Endothelial cell of umbilical vein (primary cell): Measurements from ENCODE around the gene KREMEN1. TPM values are rescaled to one million over a fixed set of nuclear protein-coding genes. Genes with fewer than 3 reads are reported as not detected.

Source experiments
- BruUV-seq: library from RNA; stranded (reverse); fragments of 400-500 nt; replicated peaks from 2 replicates; lab custom pipeline; 2021; lab: Mats Ljungman, UMichigan
- CTCF ChIA-PET: fragments of 300-600, 350-600 bp; sonication (Branson Sonifier 250); formaldehyde crosslinking; loops from one replicate; lab custom pipeline; 2021; ENCODE audit warnings: antibody characterized with exemption, inconsistent platforms; lab: Charles Lee
- POLR2A ChIA-PET: fragments of 300-600, 350-600 bp; sonication (Branson Sonifier 250); formaldehyde crosslinking; loops from one replicate; lab custom pipeline; 2021; ENCODE audit warnings: antibody characterized with exemption, inconsistent platforms; lab: Charles Lee
- DNase-seq: peaks from one replicate; pipeline ENCODE4 v3.0.0-alpha.2; 2011; ENCODE audit warnings: low read depth, low spot score
- FAIRE-seq: peaks from 2 replicates; lab custom pipeline; 2011; peaks lifted over from hg19 to GRCh38; lab: Jason Lieb, UNC
- H2AFZ ChIP-seq: 2 replicates; pipeline ENCODE4 v1.6.0; 2012; ENCODE audit warnings: low read depth, low read length, control low read depth, inconsistent platforms
- H3K27ac ChIP-seq: 2 replicates; pipeline ENCODE4 v1.5.1; 2011; ENCODE audit warnings: low read depth, mild to moderate bottlenecking, control low read depth, low read length, moderate library complexity; ENCODE audit not compliant: insufficient read depth
- H3K27me3 ChIP-seq, 2 experiments: 2 replicates each; pipeline versions ENCODE4 v1.6.0 to v1.6.1; 2011; ENCODE audit warnings: low read length in 2 of 2, mixed read lengths in 1 of 2; ENCODE audit not compliant: control insufficient read depth in 2 of 2, insufficient read depth in 2 of 2
- H3K36me3 ChIP-seq, 2 experiments: 2 replicates in 1 of 2; 3 replicates in 1 of 2; pipeline ENCODE4 v1.5.1; 2011; ENCODE audit warnings: low read length in 2 of 2, mild to moderate bottlenecking in 1 of 2, moderate library complexity in 1 of 2; ENCODE audit not compliant: control insufficient read depth in 2 of 2, insufficient read depth in 2 of 2; ENCODE audit errors: extremely low read depth in 1 of 2
- H3K4me1 ChIP-seq: 3 replicates; pipeline ENCODE4 v1.5.1; 2011; ENCODE audit warnings: mild to moderate bottlenecking, low read length; ENCODE audit not compliant: control insufficient read depth, insufficient read depth; ENCODE audit errors: extremely low read depth
- H3K4me2 ChIP-seq: 2 replicates; pipeline ENCODE4 v1.6.1; 2011; ENCODE audit warnings: low read length, control low read depth, mixed read lengths; ENCODE audit not compliant: insufficient read depth
- H3K4me3 ChIP-seq, 3 experiments: fragments of 200-600 bp in 1 of 3; sonication (generic), shearing (Covaris generic) in 1 of 3; replicated peaks in 1 of 3; 2 replicates each; pipeline ENCODE4 v1.5.1; 2011 to 2016; ENCODE audit warnings: control low read depth in 3 of 3, low read length in 3 of 3, mild to moderate bottlenecking in 2 of 3, inconsistent platforms in 1 of 3, low read depth in 1 of 3, moderate library complexity in 1 of 3; ENCODE audit not compliant: insufficient read depth in 1 of 3
- H3K79me2 ChIP-seq: 2 replicates; pipeline ENCODE4 v1.6.0; 2012; ENCODE audit warnings: low read length, inconsistent platforms; ENCODE audit not compliant: control insufficient read depth, insufficient read depth
- H3K9ac ChIP-seq: replicated peaks from 2 replicates; pipeline ENCODE3; 2011; ENCODE audit warnings: low read length, control low read depth; ENCODE audit not compliant: insufficient read depth; ENCODE audit errors: extremely low read depth
- H3K9me1 ChIP-seq: replicated peaks from 3 replicates; pipeline ENCODE4 v1.6.0; 2011; ENCODE audit warnings: mild to moderate bottlenecking, low read length; ENCODE audit not compliant: control insufficient read depth, insufficient read depth; ENCODE audit errors: extremely low read depth
- H3K9me3 ChIP-seq: replicated peaks from 2 replicates; pipeline ENCODE4 v1.5.1; 2012; ENCODE audit warnings: low read length, inconsistent platforms; ENCODE audit not compliant: control insufficient read depth, insufficient read depth
- H4K20me1 ChIP-seq: replicated peaks from 2 replicates; pipeline ENCODE3; 2011; ENCODE audit warnings: mild to moderate bottlenecking, low read length; ENCODE audit not compliant: control insufficient read depth, insufficient read depth; ENCODE audit errors: extremely low read depth
- EZH2 ChIP-seq: IDR thresholded peaks from 2 replicates; pipeline ENCODE4 v1.6.1; 2012; ENCODE audit warnings: borderline replicate concordance, low read depth, mild to moderate bottlenecking, moderate library complexity, low read length, inconsistent platforms; ENCODE audit not compliant: severe bottlenecking
- FOS ChIP-seq: IDR thresholded peaks from 2 replicates; pipeline ENCODE4 v1.6.1; 2011; ENCODE audit warnings: mild to moderate bottlenecking, low read length, moderate library complexity, borderline replicate concordance; ENCODE audit not compliant: insufficient read depth
- GATA2 ChIP-seq: IDR thresholded peaks from 2 replicates; pipeline ENCODE4 v1.7.0; 2011; ENCODE audit warnings: low read depth, mild to moderate bottlenecking, moderate library complexity, mixed read lengths, low read length; ENCODE audit not compliant: insufficient read length, insufficient read depth
- JUN ChIP-seq: IDR thresholded peaks from 2 replicates; pipeline ENCODE4 v1.6.1; 2011; ENCODE audit warnings: borderline replicate concordance, low read depth; ENCODE audit not compliant: insufficient read length, insufficient read depth
- MYC ChIP-seq: IDR thresholded peaks from one replicate; pipeline ENCODE4 v1.6.1; 2011; ENCODE audit warnings: mild to moderate bottlenecking, low read depth, low read length
- POLR2A ChIP-seq: IDR thresholded peaks from 2 replicates; pipeline ENCODE4 v1.6.1; 2012; ENCODE audit warnings: low read depth, mild to moderate bottlenecking, control low read depth, low read length
- POLR2AphosphoS5 ChIP-seq: IDR thresholded peaks from 2 replicates; pipeline ENCODE4 v1.6.1; 2012; ENCODE audit warnings: low read depth, mild to moderate bottlenecking, control low read depth, low read length, moderate library complexity; ENCODE audit not compliant: insufficient read depth
- dilution Hi-C: fragments of 300-500 bp; cut with MboI; formaldehyde crosslinking; loops from one replicate; pipeline ENCODE4 v1.15.0; 2019; ENCODE audit warnings: low sequenced_read_pairs; ENCODE audit not compliant: extremely low pct_ligation_motif_present
- intact Hi-C: fragments of 100-400 bp; cut with micrococcal nuclease; formaldehyde crosslinking; loops from one replicate; pipeline ENCODE4 v1.10.0; 2022
- polyA plus RNA-seq, 4 experiments: library from polyadenylated mRNA; depleted of rRNA in 3 of 4; stranded (reverse) in 3 of 4; unstranded in 1 of 4; fragments of >200 nt; gene quantifications; 2 replicates each; pipeline versions ENCODE4 v1.2.1 to v1.2.3, GENCODE V29; 2011 to 2012; ENCODE audit warnings: missing spikeins in 1 of 4
- total RNA-seq: library from RNA; stranded (reverse); gene quantifications from 2 replicates; pipeline ENCODE4 v1.2.3, GENCODE V29; 2021
- TF ChIP-seq, protein P1 (sequence below): IDR thresholded peaks from 2 replicates; pipeline ENCODE4 v1.6.1; 2011; ENCODE audit not compliant: insufficient read depth, insufficient read length
- TF ChIP-seq, protein P2 (sequence below), 2 donors: IDR thresholded peaks; 1 replicate in 1 of 2; 2 replicates in 1 of 2; pipeline ENCODE4 v1.5.1; 2011; ENCODE audit warnings: low read length in 2 of 2, mild to moderate bottlenecking in 2 of 2, moderate library complexity in 2 of 2, control low read depth in 1 of 2, inconsistent platforms in 1 of 2, low read depth in 1 of 2; ENCODE audit not compliant: insufficient read depth in 1 of 2; ENCODE audit errors: extremely low read depth in 1 of 2

The KREMEN1 gene
- total and polyA plus RNA-seq, 2 donors (not counting 3 experiments of a cell fraction or from before 2014, with no cell fraction given), result 0.58 to 1.1 TPM

DNA sequence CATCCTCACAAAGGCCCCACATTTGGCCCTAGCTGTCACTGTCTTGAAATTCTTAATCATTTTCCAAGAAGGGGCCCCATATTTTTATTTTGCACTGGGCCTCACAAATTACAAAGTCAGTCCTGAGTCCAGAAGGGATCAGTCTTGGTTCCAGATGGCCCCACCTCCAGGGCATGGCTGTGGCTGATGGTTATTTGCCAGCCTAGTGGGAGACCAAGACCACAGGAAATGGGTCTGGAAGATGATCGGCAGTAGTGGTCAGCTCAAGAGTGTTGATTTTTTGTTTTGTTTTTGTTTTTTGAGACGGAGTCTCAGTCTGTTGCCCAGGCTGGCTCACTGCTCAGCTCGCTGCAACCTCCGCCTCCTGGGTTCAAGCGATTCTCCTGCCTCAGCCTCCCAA lies 85.7 kb downstream of the KREMEN1 start:
- no peak overlapping the region for H3K4me3 ChIP-seq
- H3K27ac ChIP-seq, result no peak overlapping the region
- no peak for DNase-seq
- no peaks in the 10 kb centered on the region for H3K79me2 ChIP-seq
- no peaks in the 10 kb centered on the region for H3K9me1 ChIP-seq
- TF ChIP-seq, protein P1, sequence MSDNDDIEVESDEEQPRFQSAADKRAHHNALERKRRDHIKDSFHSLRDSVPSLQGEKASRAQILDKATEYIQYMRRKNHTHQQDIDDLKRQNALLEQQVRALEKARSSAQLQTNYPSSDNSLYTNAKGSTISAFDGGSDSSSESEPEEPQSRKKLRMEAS, result no peak
- TF ChIP-seq GATA2 (no peak), MYC (no peak), EZH2 (no peak), POLR2A (no peak), POLR2AphosphoS5 (no peak), JUN (no peak), FOS (no peak)
- TF ChIP-seq, protein P2, sequence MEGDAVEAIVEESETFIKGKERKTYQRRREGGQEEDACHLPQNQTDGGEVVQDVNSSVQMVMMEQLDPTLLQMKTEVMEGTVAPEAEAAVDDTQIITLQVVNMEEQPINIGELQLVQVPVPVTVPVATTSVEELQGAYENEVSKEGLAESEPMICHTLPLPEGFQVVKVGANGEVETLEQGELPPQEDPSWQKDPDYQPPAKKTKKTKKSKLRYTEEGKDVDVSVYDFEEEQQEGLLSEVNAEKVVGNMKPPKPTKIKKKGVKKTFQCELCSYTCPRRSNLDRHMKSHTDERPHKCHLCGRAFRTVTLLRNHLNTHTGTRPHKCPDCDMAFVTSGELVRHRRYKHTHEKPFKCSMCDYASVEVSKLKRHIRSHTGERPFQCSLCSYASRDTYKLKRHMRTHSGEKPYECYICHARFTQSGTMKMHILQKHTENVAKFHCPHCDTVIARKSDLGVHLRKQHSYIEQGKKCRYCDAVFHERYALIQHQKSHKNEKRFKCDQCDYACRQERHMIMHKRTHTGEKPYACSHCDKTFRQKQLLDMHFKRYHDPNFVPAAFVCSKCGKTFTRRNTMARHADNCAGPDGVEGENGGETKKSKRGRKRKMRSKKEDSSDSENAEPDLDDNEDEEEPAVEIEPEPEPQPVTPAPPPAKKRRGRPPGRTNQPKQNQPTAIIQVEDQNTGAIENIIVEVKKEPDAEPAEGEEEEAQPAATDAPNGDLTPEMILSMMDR (IDR thresholded peaks at IDR 0.05; ENCODE audit: extremely low read depth in 1 of 2, insufficient read depth in 1 of 2, low read depth in 1 of 2, low read length in 2 of 2), result no peak
- ChIA-PET POLR2A (no interaction called here), CTCF (interaction anchor here (0.8 kb wide), 1 partner anchor 12 kb away, joined by 3 read pairs; no protein-coding TSS in a partner anchor)
- no peak overlapping the region for H3K4me2 ChIP-seq
- intact Hi-C loops (no loop called here), dilution Hi-C loops (no loop called here)
- H3K36me3 ChIP-seq, result no peaks in the 10 kb centered on the region
- H3K4me1 ChIP-seq, result no peaks in the 10 kb centered on the region
- no peak overlapping the region for H3K9ac ChIP-seq
- no peaks in the 10 kb centered on the region for H3K9me3 ChIP-seq
- no peak for FAIRE-seq
- H3K27me3 ChIP-seq, result peaks cover 2 to 3% of the 10 kb centered on the region in 2 experiments
- H4K20me1 ChIP-seq, result no peaks in the 10 kb centered on the region
- no TSS peak for BruUV-seq
- no peak overlapping the region for H2AFZ ChIP-seq
